ENCODE results near the gene PPIP5K1.
"Not testable (repeated sequence)": the region's sequence is repeated elsewhere in the genome, so short reads cannot be mapped to it uniquely, and the experiment has no call there.

DNA sequence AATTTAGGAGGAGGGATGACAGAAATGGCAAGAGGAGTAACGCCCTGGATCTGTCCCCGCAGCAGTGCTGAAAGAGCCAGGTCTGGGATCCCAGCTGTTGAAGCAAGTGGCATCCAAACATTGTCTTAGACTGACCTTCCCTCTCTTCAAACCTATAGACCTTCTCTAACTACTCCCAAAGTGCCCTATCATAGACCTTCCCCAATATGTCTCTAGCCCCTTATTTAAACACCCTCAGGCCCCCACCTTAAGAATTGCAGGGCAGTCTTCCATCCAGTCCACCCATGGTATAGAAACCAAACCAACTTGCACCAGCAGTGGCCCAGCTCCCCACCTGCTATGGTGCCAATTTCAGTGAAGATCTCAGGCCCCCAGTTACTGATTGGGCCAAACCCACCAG is 10.2 kb upstream of the PPIP5K1 start:
- TF ChIP-seq CTCF (IDR thresholded peaks at IDR 0.05; ENCODE audit: insufficient read depth, low read length); REST (IDR thresholded peaks at IDR 0.05; ENCODE audit: insufficient replicate concordance, low read depth): not testable (repeated sequence)

Data from HL-60 (cell line).